ENCODE results near the gene ZSCAN10.

GRCh38 chr16:3044708-3045107 lies 54.4 kb downstream of the ZSCAN10 start:
- TF ChIP-seq CTCF (conservative IDR thresholded peaks at IDR 0.05 in 1 of 2, IDR thresholded peaks at IDR 0.05 in 1 of 2; ENCODE audit: extremely low read depth in 1 of 2, insufficient read depth in 1 of 2, low read depth in 1 of 2, low read length in 2 of 2) (no peak), EZH2 (IDR thresholded peaks at IDR 0.05; ENCODE audit: borderline replicate concordance, low read length) (no peak)

Data from mammary epithelial cell (primary cell).